Parathyroid adenoma (tissue), 2 donors: ENCODE measurements around the gene TMOD3.

Source experiments
- H2AFZ ChIP-seq: fragments of 300-600 bp; sonication (generic); one replicate; pipeline ENCODE4 v1.7.0; 2017; ENCODE audit warnings: antibody characterized with exemption, mild to moderate bottlenecking
- H3K27ac ChIP-seq: fragments of 300-600 bp; sonication (generic); one replicate; pipeline ENCODE4 v1.7.0; 2017
- H3K27me3 ChIP-seq: fragments of 300-600 bp; sonication (generic); one replicate; pipeline ENCODE4 v1.7.0; 2017; ENCODE audit warnings: low read length; ENCODE audit not compliant: control insufficient read depth, insufficient read depth
- H3K36me3 ChIP-seq: fragments of 300-600 bp; sonication (generic); one replicate; pipeline ENCODE4 v1.7.0; 2017; ENCODE audit warnings: low read length; ENCODE audit not compliant: control insufficient read depth, insufficient read depth
- H3K4me1 ChIP-seq: fragments of 300-600 bp; sonication (generic); one replicate; pipeline ENCODE4 v1.7.0; 2017; ENCODE audit warnings: control low read depth
- H3K4me2 ChIP-seq: fragments of 300-600 bp; sonication (generic); one replicate; pipeline ENCODE4 v1.7.0; 2017; ENCODE audit warnings: low read length
- H3K4me3 ChIP-seq: fragments of 300-600 bp; sonication (generic); one replicate; pipeline ENCODE4 v1.7.0; 2017; ENCODE audit warnings: low read depth, low read length
- H3K79me2 ChIP-seq: fragments of 300-600 bp; sonication (generic); one replicate; pipeline ENCODE4 v1.7.0; 2017; ENCODE audit warnings: control low read depth
- H3K9ac ChIP-seq: fragments of 300-600 bp; sonication (generic); one replicate; pipeline ENCODE4 v1.7.0; 2017; ENCODE audit warnings: mild to moderate bottlenecking
- H3K9me3 ChIP-seq: fragments of 300-600 bp; sonication (generic); one replicate; pipeline ENCODE4 v1.7.0; 2017; ENCODE audit warnings: low read length; ENCODE audit not compliant: control insufficient read depth
- CTCF ChIP-seq: fragments of 300-600 bp; sonication (generic); IDR thresholded peaks from one replicate; pipeline ENCODE4 v1.7.0; 2017; ENCODE audit warnings: antibody characterized with exemption, mild to moderate bottlenecking
- donor health status: primary hyperparathyroidism.

TMOD3 gene

DNA sequence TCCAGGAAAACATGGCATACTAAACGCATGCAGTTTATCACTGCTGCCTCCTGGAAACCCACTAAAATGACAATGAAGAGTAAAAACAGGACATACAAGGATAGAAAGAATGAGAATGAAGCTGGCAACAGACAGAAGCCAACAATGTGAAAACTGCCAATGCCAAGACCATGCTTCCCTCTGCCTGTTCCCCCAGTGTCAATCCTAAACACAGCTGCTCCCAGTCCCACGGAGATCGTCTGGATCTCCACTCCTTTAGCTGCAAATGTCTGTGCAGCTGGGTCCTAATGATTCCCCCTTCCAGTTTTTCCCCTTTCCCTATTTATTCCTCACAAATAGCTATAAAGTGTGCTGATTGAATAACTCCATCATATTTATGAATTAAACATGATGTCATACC, 126.1 kb downstream of the TMOD3 start:
- no peak overlapping the region for H2AFZ ChIP-seq
- no peaks in the 10 kb centered on the region for H3K4me1 ChIP-seq
- H3K9ac ChIP-seq, result no peak overlapping the region
- H3K4me2 ChIP-seq, result no peak overlapping the region
- H3K4me3 ChIP-seq, result no peak overlapping the region
- H3K27me3 ChIP-seq, result no peaks in the 10 kb centered on the region
- H3K9me3 ChIP-seq, result no peaks in the 10 kb centered on the region
- no peak for TF ChIP-seq CTCF
- no peak overlapping the region for H3K27ac ChIP-seq
- no peaks in the 10 kb centered on the region for H3K79me2 ChIP-seq
- H3K36me3 ChIP-seq, result no peaks in the 10 kb centered on the region
